ENCODE results near the gene CCN5.

CCN5 gene

GRCh38 chr20:44720621-44720996, 5.4 kb downstream of the CCN5 start:
- H3K4me3 ChIP-seq (ENCODE audit: low read depth in 1 of 2, low read length in 2 of 2): no peak overlapping the region
- H3K27ac ChIP-seq (ENCODE audit: low read length): no peak overlapping the region
- H3K9me3 ChIP-seq (ENCODE audit: control insufficient read depth in 1 of 2, low read length in 2 of 2): no peaks in the 10 kb centered on the region
- H3K27me3 ChIP-seq (ENCODE audit: low read depth, low read length): no peaks in the 10 kb centered on the region
- no peaks in the 10 kb centered on the region for H3K36me3 ChIP-seq (ENCODE audit: control insufficient read depth in 1 of 2, insufficient read depth in 2 of 2, low read length in 2 of 2)
- H3K4me1 ChIP-seq (ENCODE audit: control insufficient read depth in 1 of 2, insufficient read depth in 2 of 2, low read length in 2 of 2): no peaks in the 10 kb centered on the region

- no peaks in the 10 kb centered on the region for H3K4me1 ChIP-seq (ENCODE audit: control insufficient read depth in 1 of 2, insufficient read depth in 2 of 2, low read length in 2 of 2)
- H3K36me3 ChIP-seq (ENCODE audit: control insufficient read depth in 1 of 2, insufficient read depth in 2 of 2, low read length in 2 of 2): no peaks in the 10 kb centered on the region
- H3K4me3 ChIP-seq (ENCODE audit: low read depth in 1 of 2, low read length in 2 of 2): no peak overlapping the region
- no peaks in the 10 kb centered on the region for H3K9me3 ChIP-seq (ENCODE audit: control insufficient read depth in 1 of 2, low read length in 2 of 2)
- no peaks in the 10 kb centered on the region for H3K27me3 ChIP-seq (ENCODE audit: low read depth, low read length)
- no peak overlapping the region for H3K27ac ChIP-seq (ENCODE audit: low read length)
Measured at GRCh38 chr20:44720997-44721784, 6.0 kb downstream of the CCN5 start.

- Histone ChIP-seq H3K4me1 (ENCODE audit: control insufficient read depth in 1 of 2, insufficient read depth in 2 of 2, low read length in 2 of 2) (no peaks in the 10 kb centered on the region), H3K27me3 (ENCODE audit: low read depth, low read length) (no peaks in the 10 kb centered on the region), H3K36me3 (ENCODE audit: control insufficient read depth in 1 of 2, insufficient read depth in 2 of 2, low read length in 2 of 2) (no peaks in the 10 kb centered on the region), H3K9me3 (ENCODE audit: control insufficient read depth in 1 of 2, low read length in 2 of 2) (no peaks in the 10 kb centered on the region), H3K27ac (ENCODE audit: low read length) (no peak overlapping the region), H3K4me3 (ENCODE audit: low read depth in 1 of 2, low read length in 2 of 2) (no peak overlapping the region)
Measured at GRCh38 chr20:44721785-44722054, 6.6 kb downstream of the CCN5 start.

- Histone ChIP-seq H3K9me3 (ENCODE audit: control insufficient read depth in 1 of 2, low read length in 2 of 2) (no peaks in the 10 kb centered on the region), H3K27ac (ENCODE audit: low read length) (no peak overlapping the region), H3K36me3 (ENCODE audit: control insufficient read depth in 1 of 2, insufficient read depth in 2 of 2, low read length in 2 of 2) (no peaks in the 10 kb centered on the region), H3K27me3 (ENCODE audit: low read depth, low read length) (no peaks in the 10 kb centered on the region), H3K4me3 (ENCODE audit: low read depth in 1 of 2, low read length in 2 of 2) (no peak overlapping the region), H3K4me1 (ENCODE audit: control insufficient read depth in 1 of 2, insufficient read depth in 2 of 2, low read length in 2 of 2) (no peaks in the 10 kb centered on the region)
Measured at GRCh38 chr20:44722990-44723389, 7.8 kb downstream of the CCN5 start.

GRCh38 chr20:44723391-44723790, 8.2 kb downstream of the CCN5 start:
- H3K27ac ChIP-seq (ENCODE audit: low read length): no peak overlapping the region

GRCh38 chr20:44723798-44724362, 8.7 kb downstream of the CCN5 start:
- H3K4me3 ChIP-seq (ENCODE audit: low read depth in 1 of 2, low read length in 2 of 2): no peak overlapping the region
- no peaks in the 10 kb centered on the region for H3K27me3 ChIP-seq (ENCODE audit: low read depth, low read length)
- H3K4me1 ChIP-seq (ENCODE audit: control insufficient read depth in 1 of 2, insufficient read depth in 2 of 2, low read length in 2 of 2): peaks cover 0 to 2% of the 10 kb centered on the region in 2 donors
- no peak overlapping the region for H3K27ac ChIP-seq (ENCODE audit: low read length)
- no peaks in the 10 kb centered on the region for H3K36me3 ChIP-seq (ENCODE audit: control insufficient read depth in 1 of 2, insufficient read depth in 2 of 2, low read length in 2 of 2)
- H3K9me3 ChIP-seq (ENCODE audit: control insufficient read depth in 1 of 2, low read length in 2 of 2): no peaks in the 10 kb centered on the region

More at GRCh38 chr20:44723391-44723790, 8.2 kb downstream of the CCN5 start:
- Histone ChIP-seq H3K4me1 (ENCODE audit: control insufficient read depth in 1 of 2, insufficient read depth in 2 of 2, low read length in 2 of 2) (no peaks in the 10 kb centered on the region), H3K27me3 (ENCODE audit: low read depth, low read length) (no peaks in the 10 kb centered on the region), H3K9me3 (ENCODE audit: control insufficient read depth in 1 of 2, low read length in 2 of 2) (no peaks in the 10 kb centered on the region), H3K4me3 (ENCODE audit: low read depth in 1 of 2, low read length in 2 of 2) (no peak overlapping the region), H3K36me3 (ENCODE audit: control insufficient read depth in 1 of 2, insufficient read depth in 2 of 2, low read length in 2 of 2) (no peaks in the 10 kb centered on the region)

GRCh38 chr20:44724423-44725091, 9.4 kb downstream of the CCN5 start:
- no peak overlapping the region for H3K4me3 ChIP-seq (ENCODE audit: low read depth in 1 of 2, low read length in 2 of 2)
- no peak overlapping the region for H3K27ac ChIP-seq (ENCODE audit: low read length)
- no peaks in the 10 kb centered on the region for H3K27me3 ChIP-seq (ENCODE audit: low read depth, low read length)
- H3K4me1 ChIP-seq (ENCODE audit: control insufficient read depth in 1 of 2, insufficient read depth in 2 of 2, low read length in 2 of 2): peaks cover 0 to 4% of the 10 kb centered on the region in 2 donors
- H3K36me3 ChIP-seq (ENCODE audit: control insufficient read depth in 1 of 2, insufficient read depth in 2 of 2, low read length in 2 of 2): no peaks in the 10 kb centered on the region
- no peaks in the 10 kb centered on the region for H3K9me3 ChIP-seq (ENCODE audit: control insufficient read depth in 1 of 2, low read length in 2 of 2)

- no peaks in the 10 kb centered on the region for H3K36me3 ChIP-seq (ENCODE audit: control insufficient read depth in 1 of 2, insufficient read depth in 2 of 2, low read length in 2 of 2)
- no peak overlapping the region for H3K27ac ChIP-seq (ENCODE audit: low read length)
- H3K4me3 ChIP-seq (ENCODE audit: low read depth in 1 of 2, low read length in 2 of 2): no peak overlapping the region
Measured at GRCh38 chr20:44725837-44726236, 10.7 kb downstream of the CCN5 start.

GRCh38 chr20:44727039-44727438, 11.9 kb downstream of the CCN5 start:
- H3K27me3 ChIP-seq (ENCODE audit: low read depth, low read length): no peaks in the 10 kb centered on the region
- H3K27ac ChIP-seq (ENCODE audit: low read length): no peak overlapping the region
- no peak overlapping the region for H3K4me3 ChIP-seq (ENCODE audit: low read depth in 1 of 2, low read length in 2 of 2)
- H3K36me3 ChIP-seq (ENCODE audit: control insufficient read depth in 1 of 2, insufficient read depth in 2 of 2, low read length in 2 of 2): no peaks in the 10 kb centered on the region
- peaks cover 0 to 4% of the 10 kb centered on the region in 2 donors for H3K4me1 ChIP-seq (ENCODE audit: control insufficient read depth in 1 of 2, insufficient read depth in 2 of 2, low read length in 2 of 2)
- no peaks in the 10 kb centered on the region for H3K9me3 ChIP-seq (ENCODE audit: control insufficient read depth in 1 of 2, low read length in 2 of 2)

More at GRCh38 chr20:44725837-44726236, 10.7 kb downstream of the CCN5 start:
- Histone ChIP-seq H3K9me3 (ENCODE audit: control insufficient read depth in 1 of 2, low read length in 2 of 2) (no peaks in the 10 kb centered on the region), H3K27me3 (ENCODE audit: low read depth, low read length) (no peaks in the 10 kb centered on the region), H3K4me1 (ENCODE audit: control insufficient read depth in 1 of 2, insufficient read depth in 2 of 2, low read length in 2 of 2) (peaks cover 0 to 4% of the 10 kb centered on the region in 2 donors)

GRCh38 chr20:44727651-44728050, 12.5 kb downstream of the CCN5 start:
- Histone ChIP-seq H3K9me3 (ENCODE audit: control insufficient read depth in 1 of 2, low read length in 2 of 2) (no peaks in the 10 kb centered on the region), H3K27me3 (ENCODE audit: low read depth, low read length) (no peaks in the 10 kb centered on the region), H3K4me3 (ENCODE audit: low read depth in 1 of 2, low read length in 2 of 2) (no peak overlapping the region), H3K4me1 (ENCODE audit: control insufficient read depth in 1 of 2, insufficient read depth in 2 of 2, low read length in 2 of 2) (peaks cover 0 to 4% of the 10 kb centered on the region in 2 donors), H3K36me3 (ENCODE audit: control insufficient read depth in 1 of 2, insufficient read depth in 2 of 2, low read length in 2 of 2) (no peaks in the 10 kb centered on the region), H3K27ac (ENCODE audit: low read length) (no peak overlapping the region)

GRCh38 chr20:44728801-44729443, 13.8 kb downstream of the CCN5 start:
- H3K9me3 ChIP-seq (ENCODE audit: control insufficient read depth in 1 of 2, low read length in 2 of 2): no peaks in the 10 kb centered on the region
- H3K36me3 ChIP-seq (ENCODE audit: control insufficient read depth in 1 of 2, insufficient read depth in 2 of 2, low read length in 2 of 2): no peaks in the 10 kb centered on the region
- H3K27ac ChIP-seq (ENCODE audit: low read length): no peak overlapping the region
- no peak overlapping the region for H3K4me3 ChIP-seq (ENCODE audit: low read depth in 1 of 2, low read length in 2 of 2)
- H3K4me1 ChIP-seq (ENCODE audit: control insufficient read depth in 1 of 2, insufficient read depth in 2 of 2, low read length in 2 of 2): peaks cover 0 to 4% of the 10 kb centered on the region in 2 donors
- no peaks in the 10 kb centered on the region for H3K27me3 ChIP-seq (ENCODE audit: low read depth, low read length)

All from muscle layer of duodenum (tissue), 2 donors.